Ammon's horn (tissue), 1 donor: ENCODE measurements around the gene RRP12.
"Not testable (repeated sequence)": the region's sequence is repeated elsewhere in the genome, so short reads cannot be mapped to it uniquely, and the experiment has no call there.

Experiments
- DNase-seq: peaks from one replicate; pipeline ENCODE4 v3.0.0-alpha.2; 2016; ENCODE audit warnings: low spot score

Gene RRP12

GRCh38 chr10:97400665-97401454, at the start of gene RRP12:
TSS of gene RRP12 (minus strand) at chr10:97401340. CDS start at chr10:97401231, 109 bp downstream.
- DNase-seq = peak; percentile 98

GRCh38 chr10:97450828-97451227, 49.7 kb upstream of the RRP12 start:
- no peak for DNase-seq

- peak; percentile 98 for DNase-seq
These were observed 44.8 kb upstream of the RRP12 start, which contains the start of the genes EXOSC1 and ZDHHC16 for GRCh38 chr10:97445722-97446639. TSS of gene EXOSC1 (minus strand) at chr10:97446006. CDS start at chr10:97445985, 21 bp downstream. TSS of gene ZDHHC16 (plus strand) at chr10:97446175. CDS start at chr10:97451676, 5,501 bp downstream.

- DNase-seq = no peak
These were observed 44.2 kb upstream of the RRP12 start for GRCh38 chr10:97445357-97445721.

GRCh38 chr10:97444212-97444611, 43.1 kb upstream of the RRP12 start:
- DNase-seq = no peak

GRCh38 chr10:97442277-97442676, 41.1 kb upstream of the RRP12 start:
- no peak for DNase-seq

- DNase-seq = no peak
These were observed 34.1 kb upstream of the RRP12 start for GRCh38 chr10:97435211-97435610.

GRCh38 chr10:97434557-97434956, 33.4 kb upstream of the RRP12 start:
- DNase-seq = no peak

GRCh38 chr10:97434055-97434454, 32.9 kb upstream of the RRP12 start:
- DNase-seq = no peak

- DNase-seq = no peak
These were observed 27.4 kb upstream of the RRP12 start for GRCh38 chr10:97428572-97428981.

- DNase-seq = no peak
These were observed 26.5 kb upstream of the RRP12 start for GRCh38 chr10:97427571-97428179.

GRCh38 chr10:97426776-97427570, 25.8 kb upstream of the RRP12 start:
- no peak for DNase-seq

GRCh38 chr10:97425964-97426775, 25.0 kb upstream of the RRP12 start, which contains the start of gene PGAM1:
TSS of gene PGAM1 (plus strand) at chr10:97426191. CDS start at chr10:97426308, 117 bp downstream.
- peak; percentile 98 for DNase-seq

- DNase-seq = not testable (repeated sequence)
These were observed 22.6 kb upstream of the RRP12 start for GRCh38 chr10:97423757-97424098.

- no peak for DNase-seq
These were observed 15.4 kb upstream of the RRP12 start for GRCh38 chr10:97416565-97416964.

- no peak for DNase-seq
These were observed 11.8 kb upstream of the RRP12 start for GRCh38 chr10:97412891-97413304.

- DNase-seq = no peak
These were observed 10.3 kb upstream of the RRP12 start for GRCh38 chr10:97411406-97411805.

GRCh38 chr10:97408496-97408992, 7.4 kb upstream of the RRP12 start:
- DNase-seq = no peak

GRCh38 chr10:97407952-97408248, 6.8 kb upstream of the RRP12 start:
- DNase-seq = no peak

- DNase-seq = peak; percentile 88
These were observed 6.2 kb upstream of the RRP12 start for GRCh38 chr10:97407211-97407951.
